GM12878 (cell line): ENCODE measurements around the gene YPEL2. TPM values are rescaled to one million over a fixed set of nuclear protein-coding genes. Genes with fewer than 3 reads are reported as not detected.
A peak's percentile ranks its signal among the peaks of the same experiment; 100 is the strongest.

Source experiments
- ATAC-seq: fragments of 200-7000 bp; cut with Tn5 transposase; 3 replicates; pipeline ENCODE4 v1.9.1; 2020; ENCODE audit warnings: mild to moderate bottlenecking, moderate library complexity
- BruUV-seq: library from RNA; stranded (reverse); fragments of 400-500 nt; replicated peaks from 2 replicates; lab custom pipeline; 2021; lab: Mats Ljungman, UMichigan
- CTCF ChIA-PET: fragments of 300-600 bp; sonication (Branson Sonifier 250); formaldehyde crosslinking; extraction: SDS; loops from one replicate; lab custom pipeline; 2021; ENCODE audit warnings: inconsistent platforms; lab: Yijun Ruan, JAX
- POLR2A ChIA-PET: fragments of 350-600 bp; formaldehyde crosslinking; extraction: SDS; loops from one replicate; lab custom pipeline; 2021; ENCODE audit warnings: inconsistent platforms; lab: Charles Lee
- RAD21 ChIA-PET: fragments of 300-600 bp; sonication (Branson Sonifier 250); formaldehyde crosslinking; loops from one replicate; lab custom pipeline; 2023; ENCODE audit warnings: antibody characterized with exemption; ENCODE audit not compliant: unreplicated experiment; lab: Charles Lee
- SMC1A ChIA-PET: fragments of 300-600 bp; sonication (Branson Sonifier 250); formaldehyde crosslinking; loops from one replicate; lab custom pipeline; 2023; ENCODE audit not compliant: unreplicated experiment, uncharacterized antibody; lab: Charles Lee
- DNase-seq: peaks from one replicate; pipeline ENCODE4 v3.0.0-alpha.2; 2011; ENCODE audit warnings: low read depth, low spot score
- FAIRE-seq: peaks from 3 replicates; lab custom pipeline; 2011; peaks lifted over from hg19 to GRCh38; lab: Jason Lieb, UNC
- H2AFZ ChIP-seq: 2 replicates; pipeline ENCODE4 v1.6.0; 2011; ENCODE audit warnings: low read depth, low read length, control low read depth; ENCODE audit not compliant: control insufficient read depth
- H3K27ac ChIP-seq: 2 replicates; pipeline ENCODE4 v1.5.1; 2011; ENCODE audit warnings: control low read depth; ENCODE audit not compliant: control insufficient read depth, insufficient read depth
- H3K27me3 ChIP-seq, 2 experiments: replicated peaks in 1 of 2; 2 replicates each; pipeline versions ENCODE4 v1.6.0 to v1.6.1; 2011; ENCODE audit warnings: low read length in 1 of 2; ENCODE audit not compliant: control insufficient read depth in 2 of 2, insufficient read depth in 2 of 2
- H3K36me3 ChIP-seq, 2 experiments: 2 replicates each; pipeline ENCODE4 v1.5.1; 2011; ENCODE audit warnings: low read length in 1 of 2; ENCODE audit not compliant: control insufficient read depth in 2 of 2, insufficient read depth in 2 of 2
- H3K4me1 ChIP-seq: 2 replicates; pipeline ENCODE4 v1.6.1; 2011; ENCODE audit warnings: mild to moderate bottlenecking, low read length, moderate library complexity, mixed read lengths; ENCODE audit not compliant: control insufficient read depth, insufficient read depth
- H3K4me2 ChIP-seq: 2 replicates; pipeline ENCODE4 v1.6.0; 2011; ENCODE audit warnings: control low read depth; ENCODE audit not compliant: control insufficient read depth, insufficient read depth
- H3K4me3 ChIP-seq: fragments of 200-600 bp; sonication (generic); 2 replicates; pipeline ENCODE4 v1.5.1; 2016
- H3K79me2 ChIP-seq: 2 replicates; pipeline ENCODE4 v1.6.0; 2011; ENCODE audit warnings: low read length; ENCODE audit not compliant: control insufficient read depth, insufficient read depth
- H3K9ac ChIP-seq: 2 replicates; pipeline ENCODE4 v1.8.0; 2011; ENCODE audit warnings: low read length, control low read depth, mixed read lengths; ENCODE audit not compliant: control insufficient read depth, insufficient read depth
- H3K9me3 ChIP-seq: replicated peaks from 3 replicates; pipeline ENCODE4 v1.5.1; 2011; ENCODE audit warnings: mild to moderate bottlenecking, low read length; ENCODE audit not compliant: control insufficient read depth, insufficient read depth
- H4K20me1 ChIP-seq: 2 replicates; pipeline ENCODE4 v1.6.0; 2011; ENCODE audit not compliant: control insufficient read depth, insufficient read depth
- BACH1 ChIP-seq: fragments of 450-650 bp; IDR thresholded peaks from 2 replicates; pipeline ENCODE4 v1.6.1; 2017; ENCODE audit warnings: mild to moderate bottlenecking, borderline replicate concordance
- CBX3 ChIP-seq: fragments of 200-600 bp; sonication (generic); IDR thresholded peaks from 2 replicates; pipeline ENCODE4 v1.6.1; 2016; ENCODE audit warnings: low read depth, borderline replicate concordance
- CREM ChIP-seq: IDR thresholded peaks from 2 replicates; pipeline ENCODE4 v1.6.1; 2014; ENCODE audit warnings: antibody characterized with exemption, low read depth
- GATAD2B ChIP-seq: fragments of 450-650 bp; conservative IDR thresholded peaks from 2 replicates; pipeline ENCODE4 v1.6.1; 2017; ENCODE audit warnings: low read depth, mild to moderate bottlenecking, moderate library complexity
- IKZF1 ChIP-seq: fragments of 450-650 bp; conservative IDR thresholded peaks from 2 replicates; pipeline ENCODE4 v1.6.1; 2017; ENCODE audit warnings: antibody characterized with exemption, mild to moderate bottlenecking
- IRF4 ChIP-seq: IDR thresholded peaks from 2 replicates; pipeline ENCODE4 v1.6.1; 2011; ENCODE audit warnings: low read depth, low read length
- JUNB ChIP-seq: IDR thresholded peaks from 2 replicates; pipeline ENCODE4 v1.6.1; 2016; ENCODE audit warnings: antibody characterized with exemption, mild to moderate bottlenecking
- KAT2A ChIP-seq: conservative IDR thresholded peaks from 2 replicates; pipeline ENCODE4 v1.6.1; 2011; ENCODE audit warnings: low read depth, low read length; ENCODE audit not compliant: control insufficient read depth
- MEF2B ChIP-seq: fragments of 450-650 bp; IDR thresholded peaks from 2 replicates; pipeline ENCODE4 v1.6.1; 2018; ENCODE audit warnings: mild to moderate bottlenecking, moderate library complexity; ENCODE audit not compliant: partially characterized antibody, poor library complexity, severe bottlenecking
- MTA2 ChIP-seq: fragments of 450-650 bp; IDR thresholded peaks from 2 replicates; pipeline ENCODE4 v1.6.1; 2016; ENCODE audit warnings: low read depth, mild to moderate bottlenecking, moderate library complexity
- NFXL1 ChIP-seq: fragments of 450-650 bp; IDR thresholded peaks from 2 replicates; pipeline ENCODE4 v1.6.1; 2017; ENCODE audit warnings: antibody characterized with exemption, mild to moderate bottlenecking, borderline replicate concordance
- NR2C2 ChIP-seq: IDR thresholded peaks from 2 replicates; pipeline ENCODE4 v1.6.1; 2011; ENCODE audit warnings: borderline replicate concordance, low read depth; ENCODE audit not compliant: control insufficient read depth, insufficient read length
- NRF1 ChIP-seq: conservative IDR thresholded peaks from 2 replicates; pipeline ENCODE4 v1.6.1; 2011; ENCODE audit warnings: mild to moderate bottlenecking, low read depth, low read length, improper control_type of control experiment
- PRDM15 ChIP-seq: fragments of 450-650 bp; formaldehyde crosslinking; IDR thresholded peaks from 2 replicates; pipeline ENCODE4 v1.4.0; 2020; ENCODE audit warnings: mild to moderate bottlenecking, moderate library complexity
- RCOR1 ChIP-seq: conservative IDR thresholded peaks from 2 replicates; pipeline ENCODE4 v1.6.1; 2012; ENCODE audit warnings: low read depth, low read length, improper control_type of control experiment
- SPI1 ChIP-seq: IDR thresholded peaks from 2 replicates; pipeline ENCODE4 v1.6.1; 2011; ENCODE audit warnings: low read depth, mild to moderate bottlenecking, low read length, moderate library complexity, borderline replicate concordance; ENCODE audit not compliant: insufficient read depth
- SRF ChIP-seq, 2 experiments: IDR thresholded peaks; 2 replicates each; pipeline ENCODE4 v1.6.1; 2011; ENCODE audit warnings: low read depth in 2 of 2, low read length in 2 of 2, mild to moderate bottlenecking in 1 of 2, moderate library complexity in 1 of 2
- ZBTB33 ChIP-seq: fragments of 450-650 bp; IDR thresholded peaks from 2 replicates; pipeline ENCODE4 v1.6.1; 2017; ENCODE audit warnings: mild to moderate bottlenecking
- WGBS: methylation state at CpG from one replicate; pipeline ENCODE4 v1.1.6; 2016; ENCODE audit warnings: low lambda C conversion rate; ENCODE audit not compliant: insufficient replicate concordance, insufficient coverage; ENCODE audit errors: missing lambda C conversion rate; 5-methylcytosine and 5-hydroxymethylcytosine counted together
- in situ Hi-C: fragments of 300-500 bp; cut with MboI; formaldehyde crosslinking; loops from 9 replicates; pipeline ENCODE4 v1.14.3; 2018; ENCODE audit warnings: mixed read lengths
- intact Hi-C: fragments of 100-400 bp; cut with micrococcal nuclease; formaldehyde crosslinking; loops from one replicate; pipeline ENCODE4 v1.14.2; 2022; ENCODE audit not compliant: unreplicated experiment
- polyA plus RNA-seq, 11 experiments: library from polyadenylated mRNA; depleted of rRNA in 4 of 11; unstranded in 6 of 11; stranded (reverse) in 5 of 11; fragments of >200 nt; fragmentation: Nextera tagmentation in 4 of 11; fragmentation: Illumina TruSeq in 1 of 11; extraction: Ambion mirVana in 4 of 11; extraction: Trizol in 1 of 11; gene quantifications; 1 replicate in 1 of 11; 2 replicates in 10 of 11; pipeline versions ENCODE4 v1.2.1 to v1.2.3, GENCODE V29; 2011 to 2016; ENCODE audit warnings: inconsistent platforms in 2 of 11, missing spikeins in 2 of 11, low read depth in 1 of 11
- total RNA-seq, 4 experiments: library from RNA; depleted of rRNA in 3 of 4; stranded (reverse); fragments of >200 nt in 3 of 4; fragmentation: Illumina TruSeq in 1 of 4; extraction: Trizol in 1 of 4; gene quantifications; 2 replicates each; pipeline versions ENCODE4 v1.2.1 to v1.2.3, GENCODE V29; 2013 to 2021

The YPEL2 gene
- total and polyA plus RNA-seq, 10 of the 15 experiments (the other 5 are each of a cell fraction or from before 2014, with no cell fraction given): 0.11 to 8.1 (median 0.48) TPM

GRCh38 chr17:59332749-59333377 lies 1.4 kb downstream of the YPEL2 start:
- ATAC-seq (no peak), FAIRE-seq (no peak), DNase-seq (no peak)
- H3K4me2 ChIP-seq: peak overlapping the region; percentile 93
- peaks cover 3% of the 10 kb centered on the region for H3K79me2 ChIP-seq
- RAD21 ChIA-PET: interaction anchor here (1.0 to 6.0 kb wide), 6 partner anchors 22 to 107 kb away, joined by 3 to 126 read pairs (median 6); no protein-coding TSS in a partner anchor
- POLR2A ChIA-PET: interaction anchor here (0.6 to 1.6 kb wide), 2 partner anchors 26 to 31 kb away, joined by 4 to 10 read pairs; no protein-coding TSS in a partner anchor
- SMC1A ChIA-PET: interaction anchor here (0.7 to 2.8 kb wide), 11 partner anchors 14 to 107 kb away, joined by 3 to 11 read pairs (median 3); no protein-coding TSS in a partner anchor
- peaks cover 17% of the 10 kb centered on the region for H3K4me1 ChIP-seq
- H4K20me1 ChIP-seq: no peaks in the 10 kb centered on the region; the same call in 1 of the 2 replicates
- CTCF ChIA-PET: interaction anchor here (0.9 to 6.9 kb wide), 6 partner anchors 22 to 107 kb away, joined by 3 to 53 read pairs (median 4); no protein-coding TSS in a partner anchor
- H3K27ac ChIP-seq: no peak overlapping the region
- in situ Hi-C loops: no loop called here
- 28% methylated on average over 14 of the region's 14 CpGs for WGBS
- TF ChIP-seq RCOR1 (no peak), NRF1 (no peak), KAT2A (no peak), NFXL1 (no peak), SRF (IDR thresholded peaks at IDR 0.05; ENCODE audit: low read depth in 2 of 2, low read length in 2 of 2) (no peak), NR2C2 (no peak), BACH1 (no peak), SPI1 (no peak), MTA2 (no peak), IKZF1 (no peak), CREM (no peak), GATAD2B (no peak), PRDM15 (CRISPR knock-in tag) (no peak), IRF4 (no peak), MEF2B (no peak), CBX3 (no peak), ZBTB33 (no peak), JUNB (no peak)
- peak overlapping the region; percentile 76 for H3K4me3 ChIP-seq
- H2AFZ ChIP-seq: peak overlapping the region; percentile 85
- BruUV-seq: no TSS peak
- H3K9ac ChIP-seq: peak overlapping the region; percentile 49
- peaks cover 0 to 7% of the 10 kb centered on the region in 2 experiments; a peak in 2 of 4 replicates for H3K27me3 ChIP-seq
- intact Hi-C loops: loop anchor here (5.0 kb wide), 1 partner anchor 39 kb away; no protein-coding TSS in a partner anchor
- no peaks in the 10 kb centered on the region for H3K9me3 ChIP-seq
- H3K36me3 ChIP-seq: no peaks in the 10 kb centered on the region
